Fibroblast of lung (primary cell): ENCODE measurements around the gene PCDH9. TPM values are rescaled to one million over a fixed set of nuclear protein-coding genes. Genes with fewer than 3 reads are reported as not detected.

ENCODE experiments used
- DNase-seq, 2 donors: peaks; one replicate each; pipeline versions ENCODE4 v3.0.0 to v3.0.0-alpha.2; 2010; ENCODE audit warnings: low read depth in 2 of 2
- H2AFZ ChIP-seq: 2 replicates; pipeline ENCODE4 v1.5.1; 2012; ENCODE audit warnings: low read length, control low read depth, inconsistent platforms
- H3K27ac ChIP-seq: 2 replicates; pipeline ENCODE4 v1.5.1; 2011; ENCODE audit warnings: low read length, control low read depth; ENCODE audit not compliant: insufficient read depth
- H3K27me3 ChIP-seq: 2 replicates; pipeline ENCODE4 v1.5.1; 2011; ENCODE audit warnings: mild to moderate bottlenecking, low read length; ENCODE audit not compliant: control insufficient read depth, insufficient read depth
- H3K36me3 ChIP-seq: 2 replicates; pipeline ENCODE4 v1.5.1; 2011; ENCODE audit warnings: low read length; ENCODE audit not compliant: control insufficient read depth, insufficient read depth
- H3K4me1 ChIP-seq: 2 replicates; pipeline ENCODE4 v1.5.1; 2011; ENCODE audit warnings: low read length; ENCODE audit not compliant: control insufficient read depth, insufficient read depth; ENCODE audit errors: extremely low read depth
- H3K4me2 ChIP-seq: 2 replicates; pipeline ENCODE4 v1.5.1; 2011; ENCODE audit warnings: low read length, control low read depth; ENCODE audit not compliant: insufficient read depth; ENCODE audit errors: extremely low read depth
- H3K4me3 ChIP-seq, 4 experiments: fragments of 200-600 bp in 1 of 4; sonication (generic) in 1 of 4; replicated peaks in 1 of 4; 2 replicates each; pipeline ENCODE4 v1.5.1; 2011 to 2016; ENCODE audit warnings: low read length in 4 of 4, low read depth in 3 of 4, mild to moderate bottlenecking in 3 of 4, control low read depth in 2 of 4, inconsistent platforms in 1 of 4, mixed read lengths in 1 of 4; ENCODE audit not compliant: insufficient read depth in 1 of 4; ENCODE audit errors: control extremely low read depth in 1 of 4
- H3K79me2 ChIP-seq: 2 replicates; pipeline ENCODE4 v1.5.1; 2012; ENCODE audit warnings: mild to moderate bottlenecking, low read length, inconsistent platforms; ENCODE audit not compliant: control insufficient read depth, insufficient read depth
- H3K9ac ChIP-seq: 2 replicates; pipeline ENCODE4 v1.5.1; 2011; ENCODE audit warnings: mild to moderate bottlenecking, low read length, control low read depth; ENCODE audit not compliant: insufficient read depth
- H3K9me3 ChIP-seq: 2 replicates; pipeline ENCODE4 v1.5.1; 2012; ENCODE audit warnings: low read depth, low read length; ENCODE audit not compliant: control insufficient read depth, insufficient read depth
- H4K20me1 ChIP-seq: 2 replicates; pipeline ENCODE4 v1.5.1; 2011; ENCODE audit warnings: low read length; ENCODE audit not compliant: control insufficient read depth, insufficient read depth; ENCODE audit errors: extremely low read depth
- CTCF ChIP-seq, 2 donors: IDR thresholded peaks in 1 of 2; conservative IDR thresholded peaks in 1 of 2; 1 replicate in 1 of 2; 2 replicates in 1 of 2; pipeline ENCODE4 v1.5.1; 2011 to 2012; ENCODE audit warnings: low read length in 2 of 2, control low read depth in 1 of 2, inconsistent platforms in 1 of 2, low read depth in 1 of 2, mild to moderate bottlenecking in 1 of 2
- EZH2 ChIP-seq: IDR thresholded peaks from 2 replicates; pipeline ENCODE4 v1.5.1; 2012; ENCODE audit warnings: low read length, control low read depth, mild to moderate bottlenecking; ENCODE audit errors: missing control alignments
- polyA plus RNA-seq, 2 donors: library from polyadenylated mRNA; depleted of rRNA in 1 of 2; stranded (reverse) in 1 of 2; unstranded in 1 of 2; fragments of >200 nt; gene quantifications; 2 replicates each; pipeline ENCODE4 v1.2.1, GENCODE V29; 2011 to 2012; ENCODE audit warnings: missing spikeins in 1 of 2
- total RNA-seq: library from RNA; depleted of rRNA; stranded (reverse); fragments of >200 nt; gene quantifications from 2 replicates; pipeline ENCODE4 v1.2.1, GENCODE V29; 2014

PCDH9 gene
- total and polyA plus RNA-seq, 2 donors (not counting 1 experiment from before 2014, with no cell fraction given): 0.50 to 0.67 TPM

GRCh38 chr13:66375756-66376155, 854.4 kb downstream of the PCDH9 start:
- no peak overlapping the region for H3K9ac ChIP-seq
- H3K27ac ChIP-seq: no peak overlapping the region
- TF ChIP-seq CTCF (conservative IDR thresholded peaks at IDR 0.05 in 1 of 2, IDR thresholded peaks at IDR 0.05 in 1 of 2; ENCODE audit: low read depth in 1 of 2, low read length in 2 of 2) (no peak), EZH2 (no peak)
- H3K4me1 ChIP-seq: no peaks in the 10 kb centered on the region
- peak in 1 of 2 donors; percentile 14 for DNase-seq
- H2AFZ ChIP-seq: no peak overlapping the region
- H3K27me3 ChIP-seq: no peaks in the 10 kb centered on the region
- H3K4me2 ChIP-seq: no peak overlapping the region
- no peaks in the 10 kb centered on the region for H3K9me3 ChIP-seq
- H3K4me3 ChIP-seq: no peak overlapping the region
- H4K20me1 ChIP-seq: no peaks in the 10 kb centered on the region
- no peaks in the 10 kb centered on the region for H3K79me2 ChIP-seq
- no peaks in the 10 kb centered on the region for H3K36me3 ChIP-seq

GRCh38 chr13:66369666-66370065, 860.5 kb downstream of the PCDH9 start:
- TF ChIP-seq CTCF (conservative IDR thresholded peaks at IDR 0.05 in 1 of 2, IDR thresholded peaks at IDR 0.05 in 1 of 2; ENCODE audit: low read depth in 1 of 2, low read length in 2 of 2): no peak
- TF ChIP-seq EZH2: no peak
- Histone ChIP-seq H3K9me3 (no peaks in the 10 kb centered on the region), H3K27me3 (no peaks in the 10 kb centered on the region), H2AFZ (no peak overlapping the region), H3K9ac (no peak overlapping the region), H3K36me3 (no peaks in the 10 kb centered on the region), H3K4me2 (no peak overlapping the region), H4K20me1 (no peaks in the 10 kb centered on the region), H3K4me3 (no peak overlapping the region), H3K4me1 (no peaks in the 10 kb centered on the region), H3K79me2 (no peaks in the 10 kb centered on the region), H3K27ac (no peak overlapping the region)
- DNase-seq: peak in 1 of 2 donors; percentile 9

- H3K27me3 ChIP-seq: no peaks in the 10 kb centered on the region
- peak in 1 of 2 donors; percentile 11 for DNase-seq
Measured at GRCh38 chr13:66367356-66367755, 862.8 kb downstream of the PCDH9 start.

More at GRCh38 chr13:66367356-66367755, 862.8 kb downstream of the PCDH9 start:
- H3K4me3 ChIP-seq: no peak overlapping the region
- TF ChIP-seq EZH2 (no peak), CTCF (conservative IDR thresholded peaks at IDR 0.05 in 1 of 2, IDR thresholded peaks at IDR 0.05 in 1 of 2; ENCODE audit: low read depth in 1 of 2, low read length in 2 of 2) (no peak)
- no peak overlapping the region for H3K4me2 ChIP-seq
- no peak overlapping the region for H2AFZ ChIP-seq
- H3K27ac ChIP-seq: no peak overlapping the region
- no peaks in the 10 kb centered on the region for H4K20me1 ChIP-seq
- H3K9me3 ChIP-seq: no peaks in the 10 kb centered on the region
- no peaks in the 10 kb centered on the region for H3K4me1 ChIP-seq
- no peaks in the 10 kb centered on the region for H3K79me2 ChIP-seq
- no peak overlapping the region for H3K9ac ChIP-seq
- H3K36me3 ChIP-seq: no peaks in the 10 kb centered on the region
